NCI-H187 treated with DMSO at 0.1 percent for 48 hours (cell line): ENCODE measurements around the gene ARHGAP26.

Source experiments
- DNase-seq: peaks from one replicate; lab custom pipeline; 2025; lab: John Stamatoyannopoulos, UW

The ARHGAP26 gene

GRCh38 chr5:142783601-142784341, 13.6 kb downstream of the ARHGAP26 start:
- no peak for DNase-seq

- DNase-seq = no peak
These were observed 14.3 kb downstream of the ARHGAP26 start for GRCh38 chr5:142784401-142784955.

DNA sequence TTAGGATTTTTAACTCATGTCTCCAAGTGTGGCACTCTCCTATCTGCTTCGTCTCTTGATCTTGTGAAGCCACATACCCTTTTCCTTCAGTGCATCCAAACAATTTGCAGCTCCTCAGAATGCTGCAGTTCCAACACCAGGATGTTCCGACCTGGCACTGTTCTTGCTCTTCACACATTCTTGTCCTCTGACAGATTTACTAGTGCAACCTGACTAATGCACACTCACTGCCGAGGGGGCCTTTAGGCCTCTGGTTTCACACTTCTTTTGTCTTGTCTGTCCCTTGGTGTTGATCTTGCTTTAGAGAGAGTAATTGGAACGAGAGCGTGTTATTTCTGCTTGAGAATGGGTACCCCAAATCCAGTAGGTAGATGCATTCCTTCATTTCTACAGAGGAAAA, 15.0 kb downstream of the ARHGAP26 start:
- no peak for DNase-seq

DNA sequence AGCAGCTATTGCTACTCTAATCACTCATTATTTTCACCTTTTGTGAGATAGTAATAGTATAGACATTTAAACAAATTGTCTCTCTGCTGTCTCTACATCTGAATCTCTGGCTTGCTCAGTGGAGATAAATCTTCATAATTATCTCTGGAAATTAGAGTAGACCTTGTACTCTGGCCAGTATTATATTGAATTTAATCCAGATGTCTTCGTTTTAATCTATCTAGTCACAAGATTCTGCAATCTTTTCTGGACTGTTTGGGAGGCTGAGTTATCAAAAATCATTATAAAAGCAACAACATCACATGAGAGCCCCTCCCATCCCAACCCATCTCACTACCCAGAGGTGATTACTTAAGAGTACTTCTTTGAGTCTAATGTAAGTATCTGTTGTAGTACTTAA, 19.0 kb downstream of the ARHGAP26 start:
- DNase-seq = no peak

GRCh38 chr5:142792012-142792864, 22.1 kb downstream of the ARHGAP26 start:
- no peak for DNase-seq

- DNase-seq = no peak
These were observed 22.7 kb downstream of the ARHGAP26 start for GRCh38 chr5:142792865-142793232.

- DNase-seq = no peak
These were observed 24.4 kb downstream of the ARHGAP26 start for GRCh38 chr5:142794537-142794936.

DNA sequence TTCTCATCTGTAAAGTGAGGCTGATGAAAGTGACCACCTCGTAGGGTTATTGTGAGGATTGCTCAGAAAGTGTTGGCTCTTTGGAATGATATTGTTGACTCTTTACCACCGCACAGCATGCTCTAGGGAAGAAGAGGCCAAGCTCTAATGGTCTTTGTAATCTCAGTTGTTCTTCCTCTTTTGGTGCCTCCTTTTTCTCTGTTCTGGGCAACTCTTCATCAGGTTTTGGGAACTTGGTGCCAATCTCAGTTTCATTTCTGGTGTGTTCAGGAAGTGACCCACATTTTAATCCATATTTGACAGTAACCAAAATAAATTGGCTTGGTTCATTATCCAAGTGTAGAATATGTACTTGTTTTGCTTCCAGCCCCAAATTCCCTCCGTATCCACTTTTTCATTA, 25.1 kb downstream of the ARHGAP26 start:
- no peak for DNase-seq

- DNase-seq = no peak
These were observed 26.4 kb downstream of the ARHGAP26 start for GRCh38 chr5:142796492-142797109.

- DNase-seq = no peak
These were observed 27.2 kb downstream of the ARHGAP26 start for GRCh38 chr5:142797420-142797819.

DNA sequence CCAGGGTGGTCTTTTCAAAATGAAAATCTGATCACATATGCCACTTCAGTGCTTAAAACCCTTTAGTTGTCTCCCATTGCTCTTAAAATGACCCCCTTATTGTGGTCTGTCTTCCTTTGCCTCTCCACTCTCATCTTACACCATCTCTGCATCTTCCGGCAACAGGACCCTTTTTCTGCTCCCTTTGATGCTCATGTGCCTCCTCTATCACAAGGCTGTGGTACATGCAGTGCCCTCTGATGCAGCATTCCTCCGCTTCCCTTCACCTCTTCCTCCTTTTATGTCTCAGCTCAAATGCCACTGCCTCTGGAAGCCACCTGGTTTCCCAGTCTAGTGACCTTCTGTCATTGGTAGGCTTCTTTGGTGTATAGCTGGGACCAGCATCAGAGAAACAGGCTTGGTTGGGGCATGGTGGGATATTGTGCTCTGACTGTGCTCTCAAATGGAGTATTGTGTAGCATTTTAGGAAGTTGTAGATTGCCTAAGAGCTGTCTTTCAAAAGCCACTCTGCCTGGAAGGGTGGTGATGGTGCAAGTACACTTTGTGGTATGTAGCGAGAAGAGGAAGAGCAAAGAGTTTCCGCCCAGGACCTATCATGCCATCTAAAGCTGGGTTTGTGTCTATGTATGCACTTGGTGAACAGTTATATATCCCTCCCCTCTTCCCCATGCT, 28.1 kb downstream of the ARHGAP26 start:
- no peak for DNase-seq

DNA sequence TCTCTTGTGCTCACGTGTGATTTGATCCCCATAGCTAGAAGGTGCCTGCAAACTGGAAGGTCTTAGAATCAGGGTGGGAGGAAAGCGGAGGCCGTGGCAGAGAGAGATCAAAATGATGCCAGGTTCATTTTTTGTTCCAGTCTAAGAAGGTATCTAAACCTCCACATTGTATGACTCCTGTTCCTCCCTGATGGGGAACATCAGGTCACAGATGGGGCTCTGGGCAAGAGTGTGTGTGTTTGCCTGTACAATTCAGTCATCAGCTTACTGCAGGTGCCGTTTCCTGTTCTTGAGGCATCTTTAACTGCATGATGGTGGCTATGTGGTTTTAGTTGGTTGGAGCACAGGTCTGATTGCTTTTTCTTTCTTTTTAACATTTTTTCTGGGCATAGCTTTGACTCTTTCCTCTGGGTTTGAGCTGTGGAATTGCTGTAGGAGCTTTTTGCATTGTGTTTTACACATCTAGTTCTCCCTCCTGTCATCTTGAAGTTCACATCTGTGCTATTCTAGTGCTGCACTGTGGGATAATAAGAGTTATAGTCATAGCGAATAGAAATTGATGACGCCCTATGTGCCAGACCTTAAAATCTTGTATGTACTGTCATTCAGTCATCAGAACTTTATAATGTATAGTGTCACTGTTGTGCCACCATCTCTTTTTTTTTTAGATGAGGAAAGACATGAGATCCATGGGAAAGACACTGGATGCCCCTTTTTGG, 30.8 kb downstream of the ARHGAP26 start:
- DNase-seq = no peak

DNA sequence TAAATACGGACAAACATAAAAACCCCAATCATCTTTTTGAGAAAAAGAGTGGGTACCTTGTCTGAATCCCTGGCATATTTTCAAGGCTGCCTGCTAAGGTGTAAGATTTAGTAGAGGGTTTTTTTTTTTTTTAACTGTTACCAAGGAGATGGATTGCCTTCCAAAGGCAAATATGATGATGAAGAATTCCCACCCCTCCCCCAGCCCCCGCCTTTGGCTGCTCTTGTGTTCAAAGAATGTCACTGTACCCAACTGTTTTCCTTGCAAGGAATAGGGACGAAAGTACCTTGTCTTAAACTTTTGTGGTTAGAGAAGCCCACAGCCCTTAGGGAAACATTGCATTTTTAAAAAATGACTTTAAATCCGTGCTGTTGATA, 31.3 kb downstream of the ARHGAP26 start:
- no peak for DNase-seq

DNA sequence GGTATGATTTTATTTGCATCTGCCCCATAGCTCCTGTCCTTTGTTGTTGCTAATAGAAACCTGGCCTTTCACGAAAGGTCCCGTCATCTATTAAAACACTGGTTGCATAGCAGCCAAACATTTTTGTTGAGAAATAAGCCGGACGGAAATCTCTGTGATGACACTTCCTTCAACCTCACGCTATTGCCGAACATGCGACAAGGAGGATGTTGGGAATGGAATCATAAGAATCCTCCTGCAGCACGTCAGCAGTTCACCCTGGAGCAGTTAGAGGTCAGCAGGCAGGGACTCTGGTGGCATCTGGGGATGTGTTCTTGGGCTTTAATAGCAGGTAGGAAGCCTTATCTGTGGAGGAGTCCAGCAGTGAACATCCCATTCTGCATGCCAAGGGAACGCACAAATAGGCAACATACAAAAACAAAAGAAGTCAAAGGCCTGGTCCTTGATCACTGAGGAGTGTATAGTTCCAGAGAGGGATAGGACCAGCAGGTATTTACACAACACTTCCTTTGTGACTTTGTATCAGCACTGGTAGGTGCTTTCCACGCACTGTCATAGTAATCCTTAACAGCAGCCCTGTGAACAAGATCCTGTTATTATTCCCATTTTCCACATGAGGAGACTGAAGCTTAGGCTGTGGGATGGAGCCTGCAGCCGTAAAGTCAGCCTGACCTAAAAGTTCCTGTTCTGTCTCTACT, 33.4 kb downstream of the ARHGAP26 start:
- DNase-seq = no peak

DNA sequence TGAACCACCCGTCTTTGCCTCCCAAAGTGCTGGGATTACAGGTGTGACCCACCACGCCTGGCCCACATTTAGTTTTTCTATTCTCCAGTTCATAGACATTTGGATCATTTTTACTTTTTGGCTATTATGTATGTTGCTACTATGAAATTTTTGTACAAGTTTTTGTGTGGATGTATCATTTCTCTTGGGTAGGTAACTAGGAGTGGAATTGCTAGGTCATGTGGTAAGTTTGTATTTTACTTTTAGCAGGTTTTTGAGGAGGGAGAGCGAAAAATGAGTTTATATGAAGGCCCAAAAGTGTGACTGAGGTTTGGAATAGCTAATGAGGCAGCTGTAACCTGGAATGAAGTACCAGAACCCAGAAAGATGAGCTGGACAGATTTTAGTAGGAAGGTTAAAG, 35.2 kb downstream of the ARHGAP26 start:
- DNase-seq = no peak

GRCh38 chr5:142806841-142807267, 36.7 kb downstream of the ARHGAP26 start:
- no peak for DNase-seq

DNA sequence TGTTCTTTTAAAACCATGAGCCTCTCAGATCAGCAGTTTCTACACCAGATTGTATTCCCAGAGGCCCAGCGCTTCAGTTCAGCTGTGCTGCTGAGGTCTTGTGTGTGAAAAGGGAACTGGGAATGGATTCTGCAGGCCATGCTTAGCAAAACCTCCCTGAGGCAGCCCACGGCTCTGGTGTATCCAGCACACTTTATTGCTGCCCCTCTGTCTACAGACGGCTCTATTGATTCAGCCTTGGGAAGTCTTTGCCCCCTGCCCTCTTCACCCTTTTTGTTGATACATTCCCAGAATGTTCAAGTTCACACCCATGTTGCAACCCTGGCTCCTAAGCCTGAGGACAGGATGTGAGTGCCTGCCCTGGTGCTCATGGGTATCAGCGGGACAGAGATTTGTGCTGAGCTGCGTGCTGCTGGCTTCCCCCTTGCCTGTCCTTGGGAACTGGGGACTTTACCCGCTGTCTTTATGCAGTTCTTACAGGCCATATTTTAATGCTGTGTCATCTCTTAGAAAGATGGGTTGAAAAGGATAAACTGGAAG, 37.3 kb downstream of the ARHGAP26 start:
- no peak for DNase-seq

- DNase-seq = no peak
These were observed 38.9 kb downstream of the ARHGAP26 start for GRCh38 chr5:142808878-142809598.

DNA sequence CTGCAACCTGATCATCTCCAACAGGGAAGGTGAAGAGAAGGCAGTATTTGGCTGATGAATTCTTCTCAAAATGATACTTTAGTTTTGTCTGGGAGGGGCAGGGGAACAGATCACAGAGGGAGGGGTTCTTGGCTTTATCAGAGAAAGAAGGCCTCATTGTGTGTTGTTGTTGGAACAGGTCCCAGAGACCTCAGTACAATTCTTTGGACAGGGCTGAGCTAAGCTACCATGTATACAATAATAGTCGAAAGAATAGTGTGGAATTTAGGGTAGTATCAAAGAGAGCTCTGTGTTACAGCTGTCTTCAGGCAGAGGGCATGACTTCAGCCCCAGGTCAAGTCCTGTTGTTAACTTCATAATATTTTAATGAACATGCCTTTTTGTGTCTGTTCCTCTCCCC, 39.9 kb downstream of the ARHGAP26 start:
- DNase-seq = no peak

DNA sequence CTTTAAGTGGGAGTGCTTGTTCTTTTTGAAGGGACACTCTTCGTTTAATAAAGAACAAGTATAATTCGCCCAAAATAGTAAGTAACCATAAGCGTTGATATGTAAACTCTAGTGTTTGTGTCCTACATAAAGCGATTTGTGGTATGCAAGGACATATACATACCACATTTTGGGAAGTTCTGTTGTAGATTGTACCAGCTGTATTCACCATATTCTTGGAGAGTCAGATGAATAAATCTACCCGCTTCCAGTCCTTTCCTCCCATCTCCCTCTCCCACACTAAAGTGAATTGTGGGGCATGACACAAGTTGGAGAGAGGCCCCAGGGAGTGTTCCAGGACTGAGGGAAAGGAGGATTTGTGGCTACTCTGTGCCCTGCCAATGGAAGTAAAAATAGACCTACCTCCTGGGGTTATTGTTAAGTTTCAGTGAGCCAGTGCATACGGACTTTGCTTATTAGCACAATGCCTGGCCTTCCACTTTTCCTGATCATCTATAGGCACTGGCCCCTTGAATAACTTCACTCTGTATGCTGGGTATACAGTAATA, 40.6 kb downstream of the ARHGAP26 start:
- DNase-seq = no peak
